GM23338 (cell line): ENCODE results near the gene XRCC4. TPM values are rescaled to one million over a fixed set of nuclear protein-coding genes. Genes with fewer than 3 reads are reported as not detected.

Source experiments
- ATAC-seq: fragments of 200-7000 bp; cut with Tn5 transposase; 3 replicates; pipeline ENCODE4 v1.9.1; 2020
- DNase-seq: peaks from one replicate; pipeline ENCODE4 v3.0.0-alpha.2; 2015; ENCODE audit warnings: low spot score
- H2AFZ ChIP-seq: fragments of 200-600 bp; sonication (generic); 2 replicates; pipeline ENCODE4 v1.8.0; 2016; ENCODE audit warnings: antibody characterized with exemption, mild to moderate bottlenecking, moderate library complexity
- H3F3A ChIP-seq: fragments of 200-600 bp; sonication (generic); replicated peaks from 2 replicates; pipeline ENCODE4 v1.8.0; 2017; ENCODE audit warnings: antibody characterized with exemption, mixed run types, low read depth
- H3K27ac ChIP-seq: fragments of 200-600 bp; sonication (generic); 2 replicates; pipeline ENCODE4 v1.6.1; 2016; ENCODE audit warnings: low read depth
- H3K27me3 ChIP-seq: fragments of 200-600 bp; sonication (generic); 2 replicates; pipeline ENCODE4 v1.8.0; 2016; ENCODE audit warnings: mild to moderate bottlenecking, mixed run types, moderate library complexity; ENCODE audit not compliant: insufficient read depth
- H3K36me3 ChIP-seq: fragments of 200-600 bp; sonication (generic); 2 replicates; pipeline ENCODE4 v1.8.0; 2016; ENCODE audit warnings: mild to moderate bottlenecking; ENCODE audit not compliant: insufficient read depth
- H3K4me1 ChIP-seq: fragments of 200-600 bp; sonication (generic); 2 replicates; pipeline ENCODE4 v1.8.0; 2016; ENCODE audit warnings: mild to moderate bottlenecking, moderate library complexity; ENCODE audit not compliant: insufficient read depth
- H3K4me2 ChIP-seq: fragments of 200-600 bp; sonication (generic); 2 replicates; pipeline ENCODE4 v1.7.1; 2017; ENCODE audit warnings: mixed run types
- H3K4me3 ChIP-seq: fragments of 200-600 bp; sonication (generic); 2 replicates; pipeline ENCODE4 v1.6.1; 2016; ENCODE audit warnings: mixed run types
- H3K79me2 ChIP-seq: fragments of 200-600 bp; sonication (generic); replicated peaks from 2 replicates; pipeline ENCODE4 v1.8.0; 2017; ENCODE audit warnings: mild to moderate bottlenecking; ENCODE audit not compliant: insufficient read depth
- H3K9me2 ChIP-seq: fragments of 200-600 bp; sonication (generic); 2 replicates; pipeline ENCODE4 v1.8.0; 2017; ENCODE audit not compliant: insufficient read depth
- H4K20me1 ChIP-seq: fragments of 200-600 bp; sonication (generic); replicated peaks from 2 replicates; pipeline ENCODE4 v1.8.0; 2017; ENCODE audit warnings: mild to moderate bottlenecking; ENCODE audit not compliant: insufficient read depth
- H3K27ac Mint-ChIP-seq: 2 replicates; pipeline ENCODE4 v1.8.0; 2020; ENCODE audit warnings: inconsistent platforms, mild to moderate bottlenecking, moderate library complexity, mixed read lengths
- H3K27me3 Mint-ChIP-seq: 3 replicates; pipeline ENCODE4 v1.8.0; 2022; ENCODE audit warnings: low read depth, mild to moderate bottlenecking, moderate library complexity, mixed read lengths, inconsistent platforms; ENCODE audit not compliant: insufficient read depth, poor library complexity
- H3K36me3 Mint-ChIP-seq: 3 replicates; pipeline ENCODE4 v1.8.0; 2021; ENCODE audit warnings: low read depth, mild to moderate bottlenecking, inconsistent platforms, moderate library complexity, mixed read lengths
- H3K4me1 Mint-ChIP-seq: 3 replicates; pipeline ENCODE4 v1.8.0; 2020; ENCODE audit warnings: mild to moderate bottlenecking, inconsistent platforms, mixed read lengths
- H3K4me3 Mint-ChIP-seq: 3 replicates; pipeline ENCODE4 v1.8.0; 2021; ENCODE audit warnings: moderate library complexity, mild to moderate bottlenecking, inconsistent platforms, mixed read lengths
- H3K9me3 Mint-ChIP-seq: 3 replicates; pipeline ENCODE4 v1.8.0; 2020; ENCODE audit warnings: moderate library complexity, mild to moderate bottlenecking, inconsistent platforms, mixed read lengths
- CREB1 ChIP-seq: fragments of 250-450 bp; sonication (Bioruptor Pico); IDR thresholded peaks from 2 replicates; pipeline ENCODE4 v1.5.0; 2020; ENCODE audit warnings: low read depth, mild to moderate bottlenecking, moderate library complexity
- EZH2phosphoT487 ChIP-seq: fragments of 200-600 bp; sonication (generic); IDR thresholded peaks from one replicate; pipeline ENCODE4 v1.8.1; 2018; ENCODE audit warnings: antibody characterized with exemption; ENCODE audit not compliant: unreplicated experiment
- JUNB ChIP-seq: IDR thresholded peaks from one replicate; pipeline ENCODE4 v1.6.1; 2016; ENCODE audit warnings: antibody characterized with exemption; ENCODE audit not compliant: unreplicated experiment
- NANOG ChIP-seq: IDR thresholded peaks from 2 replicates; pipeline ENCODE4 v1.6.1; 2016; ENCODE audit warnings: antibody characterized with exemption, borderline replicate concordance
- POLR2AphosphoS5 ChIP-seq: IDR thresholded peaks from 2 replicates; pipeline ENCODE4 v1.6.1; 2016; ENCODE audit warnings: antibody characterized with exemption, low read depth
- STAT1 ChIP-seq: IDR thresholded peaks from one replicate; pipeline ENCODE4 v1.6.1; 2016; ENCODE audit warnings: antibody characterized with exemption; ENCODE audit not compliant: unreplicated experiment
- ZNF114 ChIP-seq: fragments of 250-450 bp; sonication (Bioruptor Pico); IDR thresholded peaks from 2 replicates; pipeline ENCODE4 v1.5.0; 2020; ENCODE audit warnings: mild to moderate bottlenecking, moderate library complexity
- ZNF331 ChIP-seq: fragments of 250-450 bp; sonication (Bioruptor Pico); IDR thresholded peaks from 2 replicates; pipeline ENCODE4 v1.5.0; 2020; ENCODE audit warnings: low read depth, mild to moderate bottlenecking, moderate library complexity
- polyA plus RNA-seq: library from polyadenylated mRNA; unstranded; fragments of >200 nt; fragmentation: Nextera tagmentation; extraction: Ambion mirVana; gene quantifications from 2 replicates; pipeline ENCODE4 v1.2.1, GENCODE V29; 2016
- total RNA-seq: library from RNA; depleted of rRNA; stranded (reverse); fragments of >200 nt; shearing (Covaris generic); gene quantifications from 2 replicates; pipeline ENCODE4 v1.2.3, GENCODE V29; 2014
- TF ChIP-seq, protein P1 (sequence below): IDR thresholded peaks from one replicate; pipeline ENCODE4 v1.6.1; 2018; ENCODE audit warnings: antibody characterized with exemption; ENCODE audit not compliant: unreplicated experiment
- TF ChIP-seq, protein P2 (sequence below), 2 experiments: fragments of 200-600 bp in 1 of 2; sonication (generic) in 1 of 2; conservative IDR thresholded peaks; 2 replicates each; pipeline versions ENCODE4 v1.5.1 to v1.6.1; 2016 to 2017; ENCODE audit warnings: antibody characterized with exemption in 2 of 2, low read depth in 2 of 2, mild to moderate bottlenecking in 2 of 2, moderate library complexity in 1 of 2
- TF ChIP-seq, protein P3 (sequence below): fragments of 250-450 bp; sonication (Bioruptor Pico); IDR thresholded peaks from 2 replicates; pipeline ENCODE4 v1.5.0; 2020; ENCODE audit warnings: mild to moderate bottlenecking, moderate library complexity

Gene XRCC4
- total and polyA plus RNA-seq, 2 experiments from 2014 or later: 11.5 to 22.4 TPM

- Histone ChIP-seq H3K27ac (no peak overlapping the region), H3K4me1 (peaks cover 10% of the 10 kb centered on the region), H3K9me2 (no peaks in the 10 kb centered on the region), H3K27me3 (no peaks in the 10 kb centered on the region), H3K79me2 (no peaks in the 10 kb centered on the region), H4K20me1 (no peaks in the 10 kb centered on the region), H3K4me3 (no peak overlapping the region), H3F3A (no peaks in the 10 kb centered on the region), H2AFZ (no peak overlapping the region), H3K4me2 (no peak overlapping the region), H3K36me3 (peaks cover 5% of the 10 kb centered on the region)
- Mint-ChIP-seq H3K4me1 (peaks cover 15% of the 10 kb centered on the region), H3K27ac (no peak overlapping the region), H3K36me3 (peaks cover 44% of the 10 kb centered on the region), H3K4me3 (no peak overlapping the region), H3K9me3 (peaks cover 38% of the 10 kb centered on the region), H3K27me3 (peaks cover 3% of the 10 kb centered on the region)
- ATAC-seq (no peak), DNase-seq (no peak)
- no peak for TF ChIP-seq JUNB
- no peak for TF ChIP-seq STAT1
- no peak for TF ChIP-seq POLR2AphosphoS5
- no peak for TF ChIP-seq CREB1 (CRISPR knock-in tag)
- no peak for TF ChIP-seq ZNF331 (CRISPR knock-in tag)
- TF ChIP-seq, protein P1, sequence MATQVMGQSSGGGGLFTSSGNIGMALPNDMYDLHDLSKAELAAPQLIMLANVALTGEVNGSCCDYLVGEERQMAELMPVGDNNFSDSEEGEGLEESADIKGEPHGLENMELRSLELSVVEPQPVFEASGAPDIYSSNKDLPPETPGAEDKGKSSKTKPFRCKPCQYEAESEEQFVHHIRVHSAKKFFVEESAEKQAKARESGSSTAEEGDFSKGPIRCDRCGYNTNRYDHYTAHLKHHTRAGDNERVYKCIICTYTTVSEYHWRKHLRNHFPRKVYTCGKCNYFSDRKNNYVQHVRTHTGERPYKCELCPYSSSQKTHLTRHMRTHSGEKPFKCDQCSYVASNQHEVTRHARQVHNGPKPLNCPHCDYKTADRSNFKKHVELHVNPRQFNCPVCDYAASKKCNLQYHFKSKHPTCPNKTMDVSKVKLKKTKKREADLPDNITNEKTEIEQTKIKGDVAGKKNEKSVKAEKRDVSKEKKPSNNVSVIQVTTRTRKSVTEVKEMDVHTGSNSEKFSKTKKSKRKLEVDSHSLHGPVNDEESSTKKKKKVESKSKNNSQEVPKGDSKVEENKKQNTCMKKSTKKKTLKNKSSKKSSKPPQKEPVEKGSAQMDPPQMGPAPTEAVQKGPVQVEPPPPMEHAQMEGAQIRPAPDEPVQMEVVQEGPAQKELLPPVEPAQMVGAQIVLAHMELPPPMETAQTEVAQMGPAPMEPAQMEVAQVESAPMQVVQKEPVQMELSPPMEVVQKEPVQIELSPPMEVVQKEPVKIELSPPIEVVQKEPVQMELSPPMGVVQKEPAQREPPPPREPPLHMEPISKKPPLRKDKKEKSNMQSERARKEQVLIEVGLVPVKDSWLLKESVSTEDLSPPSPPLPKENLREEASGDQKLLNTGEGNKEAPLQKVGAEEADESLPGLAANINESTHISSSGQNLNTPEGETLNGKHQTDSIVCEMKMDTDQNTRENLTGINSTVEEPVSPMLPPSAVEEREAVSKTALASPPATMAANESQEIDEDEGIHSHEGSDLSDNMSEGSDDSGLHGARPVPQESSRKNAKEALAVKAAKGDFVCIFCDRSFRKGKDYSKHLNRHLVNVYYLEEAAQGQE: no peak
Observed at GRCh38 chr5:83345423-83345822, 268.1 kb downstream of the XRCC4 start.

GRCh38 chr5:83348281-83348780 is 271.0 kb downstream of the XRCC4 start:
- H3K9me3 Mint-ChIP-seq: peaks cover 47% of the 10 kb centered on the region
- no peak for TF ChIP-seq POLR2AphosphoS5
- TF ChIP-seq, protein P2, sequence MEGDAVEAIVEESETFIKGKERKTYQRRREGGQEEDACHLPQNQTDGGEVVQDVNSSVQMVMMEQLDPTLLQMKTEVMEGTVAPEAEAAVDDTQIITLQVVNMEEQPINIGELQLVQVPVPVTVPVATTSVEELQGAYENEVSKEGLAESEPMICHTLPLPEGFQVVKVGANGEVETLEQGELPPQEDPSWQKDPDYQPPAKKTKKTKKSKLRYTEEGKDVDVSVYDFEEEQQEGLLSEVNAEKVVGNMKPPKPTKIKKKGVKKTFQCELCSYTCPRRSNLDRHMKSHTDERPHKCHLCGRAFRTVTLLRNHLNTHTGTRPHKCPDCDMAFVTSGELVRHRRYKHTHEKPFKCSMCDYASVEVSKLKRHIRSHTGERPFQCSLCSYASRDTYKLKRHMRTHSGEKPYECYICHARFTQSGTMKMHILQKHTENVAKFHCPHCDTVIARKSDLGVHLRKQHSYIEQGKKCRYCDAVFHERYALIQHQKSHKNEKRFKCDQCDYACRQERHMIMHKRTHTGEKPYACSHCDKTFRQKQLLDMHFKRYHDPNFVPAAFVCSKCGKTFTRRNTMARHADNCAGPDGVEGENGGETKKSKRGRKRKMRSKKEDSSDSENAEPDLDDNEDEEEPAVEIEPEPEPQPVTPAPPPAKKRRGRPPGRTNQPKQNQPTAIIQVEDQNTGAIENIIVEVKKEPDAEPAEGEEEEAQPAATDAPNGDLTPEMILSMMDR (conservative IDR thresholded peaks at IDR 0.05; ENCODE audit: low read depth in 2 of 2): no peak
- no peak for TF ChIP-seq ZNF114 (CRISPR knock-in tag)
- no peak for TF ChIP-seq CREB1 (CRISPR knock-in tag)
- TF ChIP-seq EZH2phosphoT487: no peak
- TF ChIP-seq, protein P3, sequence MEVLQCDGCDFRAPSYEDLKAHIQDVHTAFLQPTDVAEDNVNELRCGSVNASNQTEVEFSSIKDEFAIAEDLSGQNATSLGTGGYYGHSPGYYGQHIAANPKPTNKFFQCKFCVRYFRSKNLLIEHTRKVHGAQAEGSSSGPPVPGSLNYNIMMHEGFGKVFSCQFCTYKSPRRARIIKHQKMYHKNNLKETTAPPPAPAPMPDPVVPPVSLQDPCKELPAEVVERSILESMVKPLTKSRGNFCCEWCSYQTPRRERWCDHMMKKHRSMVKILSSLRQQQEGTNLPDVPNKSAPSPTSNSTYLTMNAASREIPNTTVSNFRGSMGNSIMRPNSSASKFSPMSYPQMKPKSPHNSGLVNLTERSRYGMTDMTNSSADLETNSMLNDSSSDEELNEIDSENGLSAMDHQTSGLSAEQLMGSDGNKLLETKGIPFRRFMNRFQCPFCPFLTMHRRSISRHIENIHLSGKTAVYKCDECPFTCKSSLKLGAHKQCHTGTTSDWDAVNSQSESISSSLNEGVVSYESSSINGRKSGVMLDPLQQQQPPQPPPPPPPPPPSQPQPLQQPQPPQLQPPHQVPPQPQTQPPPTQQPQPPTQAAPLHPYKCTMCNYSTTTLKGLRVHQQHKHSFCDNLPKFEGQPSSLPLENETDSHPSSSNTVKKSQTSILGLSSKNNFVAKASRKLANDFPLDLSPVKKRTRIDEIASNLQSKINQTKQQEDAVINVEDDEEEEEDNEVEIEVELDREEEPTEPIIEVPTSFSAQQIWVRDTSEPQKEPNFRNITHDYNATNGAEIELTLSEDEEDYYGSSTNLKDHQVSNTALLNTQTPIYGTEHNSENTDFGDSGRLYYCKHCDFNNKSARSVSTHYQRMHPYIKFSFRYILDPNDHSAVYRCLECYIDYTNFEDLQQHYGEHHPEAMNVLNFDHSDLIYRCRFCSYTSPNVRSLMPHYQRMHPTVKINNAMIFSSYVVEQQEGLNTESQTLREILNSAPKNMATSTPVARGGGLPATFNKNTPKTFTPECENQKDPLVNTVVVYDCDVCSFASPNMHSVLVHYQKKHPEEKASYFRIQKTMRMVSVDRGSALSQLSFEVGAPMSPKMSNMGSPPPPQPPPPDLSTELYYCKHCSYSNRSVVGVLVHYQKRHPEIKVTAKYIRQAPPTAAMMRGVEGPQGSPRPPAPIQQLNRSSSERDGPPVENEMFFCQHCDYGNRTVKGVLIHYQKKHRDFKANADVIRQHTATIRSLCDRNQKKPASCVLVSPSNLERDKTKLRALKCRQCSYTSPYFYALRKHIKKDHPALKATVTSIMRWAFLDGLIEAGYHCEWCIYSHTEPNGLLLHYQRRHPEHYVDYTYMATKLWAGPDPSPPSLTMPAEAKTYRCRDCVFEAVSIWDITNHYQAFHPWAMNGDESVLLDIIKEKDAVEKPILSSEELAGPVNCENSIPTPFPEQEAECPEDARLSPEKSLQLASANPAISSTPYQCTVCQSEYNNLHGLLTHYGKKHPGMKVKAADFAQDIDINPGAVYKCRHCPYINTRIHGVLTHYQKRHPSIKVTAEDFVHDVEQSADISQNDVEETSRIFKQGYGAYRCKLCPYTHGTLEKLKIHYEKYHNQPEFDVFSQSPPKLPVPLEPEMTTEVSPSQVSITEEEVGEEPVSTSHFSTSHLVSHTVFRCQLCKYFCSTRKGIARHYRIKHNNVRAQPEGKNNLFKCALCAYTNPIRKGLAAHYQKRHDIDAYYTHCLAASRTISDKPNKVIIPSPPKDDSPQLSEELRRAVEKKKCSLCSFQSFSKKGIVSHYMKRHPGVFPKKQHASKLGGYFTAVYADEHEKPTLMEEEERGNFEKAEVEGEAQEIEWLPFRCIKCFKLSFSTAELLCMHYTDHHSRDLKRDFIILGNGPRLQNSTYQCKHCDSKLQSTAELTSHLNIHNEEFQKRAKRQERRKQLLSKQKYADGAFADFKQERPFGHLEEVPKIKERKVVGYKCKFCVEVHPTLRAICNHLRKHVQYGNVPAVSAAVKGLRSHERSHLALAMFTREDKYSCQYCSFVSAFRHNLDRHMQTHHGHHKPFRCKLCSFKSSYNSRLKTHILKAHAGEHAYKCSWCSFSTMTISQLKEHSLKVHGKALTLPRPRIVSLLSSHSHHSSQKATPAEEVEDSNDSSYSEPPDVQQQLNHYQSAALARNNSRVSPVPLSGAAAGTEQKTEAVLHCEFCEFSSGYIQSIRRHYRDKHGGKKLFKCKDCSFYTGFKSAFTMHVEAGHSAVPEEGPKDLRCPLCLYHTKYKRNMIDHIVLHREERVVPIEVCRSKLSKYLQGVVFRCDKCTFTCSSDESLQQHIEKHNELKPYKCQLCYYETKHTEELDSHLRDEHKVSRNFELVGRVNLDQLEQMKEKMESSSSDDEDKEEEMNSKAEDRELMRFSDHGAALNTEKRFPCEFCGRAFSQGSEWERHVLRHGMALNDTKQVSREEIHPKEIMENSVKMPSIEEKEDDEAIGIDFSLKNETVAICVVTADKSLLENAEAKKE (CRISPR knock-in tag): no peak
- TF ChIP-seq NANOG: no peak
- no peak for TF ChIP-seq JUNB

More at GRCh38 chr5:83348281-83348780, 271.0 kb downstream of the XRCC4 start:
- Histone ChIP-seq H3F3A (no peaks in the 10 kb centered on the region), H3K4me3 (no peak overlapping the region), H3K27ac (no peak overlapping the region), H3K9me2 (no peaks in the 10 kb centered on the region), H3K36me3 (peaks cover 5% of the 10 kb centered on the region), H3K4me2 (no peak overlapping the region), H4K20me1 (no peaks in the 10 kb centered on the region), H3K4me1 (peaks cover 9% of the 10 kb centered on the region), H3K27me3 (no peaks in the 10 kb centered on the region), H2AFZ (no peak overlapping the region), H3K79me2 (no peaks in the 10 kb centered on the region)
- Mint-ChIP-seq H3K36me3 (peaks cover 57% of the 10 kb centered on the region), H3K27ac (no peak overlapping the region), H3K27me3 (peaks cover 3% of the 10 kb centered on the region), H3K4me3 (no peak overlapping the region), H3K4me1 (peaks cover 11% of the 10 kb centered on the region)
- no peak for ATAC-seq
- no peak for DNase-seq
